ENCODE results near the gene PRR36. TPM values are rescaled to one million over a fixed set of nuclear protein-coding genes. Genes with fewer than 3 reads are reported as not detected.

PRR36 gene
- total RNA-seq, 2 experiments from 2014 or later: 0.25 to 0.30 TPM

- peak in 2 of 14 experiments; percentile 50 to 60 for DNase-seq
- intact Hi-C loops (cut with DNase I, micrococcal nuclease): no loop called here
- H3K27me3 Mint-ChIP-seq: peaks cover 7% of the 10 kb centered on the region
- H3K27ac Mint-ChIP-seq: no peak overlapping the region
- H3K36me3 Mint-ChIP-seq (ENCODE audit: low read depth): no peaks in the 10 kb centered on the region
- H3K27ac ChIP-seq (ENCODE audit: low read depth in 1 of 2, low read length in 2 of 2): no peak overlapping the region
- no peak for ATAC-seq (ENCODE audit: poor library complexity)
- ChIA-PET POLR2A (interaction anchor here (0.5 to 2.7 kb wide), 4 partner anchors 40 to 1083 kb away, joined by 3 to 12 read pairs (median 4); partner anchors contain the start of genes MAP2K7, PET100 and XAB2), CTCF (interaction anchor here (1.0 kb wide), 1 partner anchor 40 kb away, joined by 3 read pairs; the partner anchor contains the start of gene MAP2K7)
- peak overlapping the region; percentile 11 for H3K4me3 Mint-ChIP-seq
- H3K4me3 ChIP-seq (ENCODE audit: low read length): no peak overlapping the region
- H3K36me3 ChIP-seq (ENCODE audit: insufficient read depth, low read length): no peaks in the 10 kb centered on the region
- no peak for TF ChIP-seq CTCF (IDR thresholded peaks at IDR 0.05)
- peaks cover 10% of the 10 kb centered on the region for H3K4me1 Mint-ChIP-seq (ENCODE audit: low read depth)
- peaks cover 50% of the 10 kb centered on the region for H3K4me1 ChIP-seq (ENCODE audit: insufficient read depth, low read length)
- no peaks in the 10 kb centered on the region for H3K9me3 ChIP-seq (ENCODE audit: control insufficient read depth in 1 of 2, insufficient read depth in 1 of 2, low read length in 2 of 2)
- H3K27me3 ChIP-seq (ENCODE audit: control insufficient read depth in 1 of 2, insufficient read depth in 2 of 2, low read length in 2 of 2): peaks cover 24 to 30% of the 10 kb centered on the region in 2 experiments
- no peaks in the 10 kb centered on the region for H3K9me3 Mint-ChIP-seq
Observed at GRCh38 chr19:7863157-7863970, 10.8 kb downstream of the PRR36 start.

DNA sequence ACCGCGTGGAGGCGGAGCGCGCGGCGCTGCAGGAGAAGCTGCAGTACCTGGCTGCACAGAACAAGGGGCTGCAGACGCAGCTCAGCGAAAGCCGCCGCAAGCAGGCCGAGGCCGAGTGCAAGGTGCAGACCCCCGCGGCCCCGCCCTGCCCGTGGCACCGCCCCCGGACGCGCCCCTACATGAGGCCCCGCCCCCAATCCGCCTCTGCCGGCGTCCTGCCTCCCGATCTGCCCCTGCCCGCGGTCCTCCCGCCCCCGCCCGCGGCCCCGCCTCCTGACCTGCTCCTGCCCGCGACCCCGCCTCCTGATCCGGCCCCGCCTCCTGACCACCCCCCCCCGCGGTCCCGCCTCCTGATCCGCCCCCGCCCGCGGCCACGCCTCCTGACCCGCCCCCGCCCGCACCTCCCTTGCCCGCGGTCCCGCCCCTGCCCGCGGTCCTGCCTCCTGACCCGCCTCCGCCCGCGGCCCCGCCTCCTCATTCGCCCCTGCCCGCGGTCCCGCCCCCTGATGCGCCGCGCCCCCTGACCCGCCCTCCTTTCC lies 11.7 kb downstream of the PRR36 start:
- no peak overlapping the region for H3K4me3 Mint-ChIP-seq
- peak; percentile 60 to 87 (median 74) for DNase-seq
- Histone ChIP-seq H3K36me3 (ENCODE audit: insufficient read depth, low read length) (no peaks in the 10 kb centered on the region), H3K9me3 (ENCODE audit: control insufficient read depth in 1 of 2, insufficient read depth in 1 of 2, low read length in 2 of 2) (no peaks in the 10 kb centered on the region), H3K27me3 (ENCODE audit: control insufficient read depth in 1 of 2, insufficient read depth in 2 of 2, low read length in 2 of 2) (peaks cover 27 to 30% of the 10 kb centered on the region in 2 experiments), H3K27ac (ENCODE audit: low read depth in 1 of 2, low read length in 2 of 2) (no peak overlapping the region), H3K4me3 (ENCODE audit: low read length) (peak overlapping the region; percentile 50), H3K4me1 (ENCODE audit: insufficient read depth, low read length) (peaks cover 44% of the 10 kb centered on the region)
- ATAC-seq (ENCODE audit: poor library complexity): peak; percentile 66
- H3K9me3 Mint-ChIP-seq: no peaks in the 10 kb centered on the region
- H3K27ac Mint-ChIP-seq: no peak overlapping the region
- intact Hi-C loops (cut with DNase I, micrococcal nuclease): no loop called here
- CTCF ChIA-PET: interaction anchor here (1.0 to 1.4 kb wide), 3 partner anchors 41 to 81 kb away, joined by 3 to 4 read pairs (median 3); partner anchors contain the start of genes MAP2K7, SNAPC2 and TIMM44
- peaks cover 7% of the 10 kb centered on the region for H3K27me3 Mint-ChIP-seq
- POLR2A ChIA-PET: interaction anchor here (0.6 to 2.7 kb wide), 6 partner anchors 13 to 978 kb away, joined by 3 to 12 read pairs (median 3); partner anchors contain the start of genes MAP2K7, PET100, SNAPC2 and XAB2
- peaks cover 8% of the 10 kb centered on the region for H3K4me1 Mint-ChIP-seq (ENCODE audit: low read depth)
- H3K36me3 Mint-ChIP-seq (ENCODE audit: low read depth): no peaks in the 10 kb centered on the region
- no peak for TF ChIP-seq CTCF (IDR thresholded peaks at IDR 0.05)

GRCh38 chr19:7861619-7862412 lies 12.4 kb downstream of the PRR36 start:
- ATAC-seq (ENCODE audit: poor library complexity) (no peak), DNase-seq (peak in 1 of 14 experiments; percentile 43)
- Mint-ChIP-seq H3K4me1 (ENCODE audit: low read depth) (peaks cover 8% of the 10 kb centered on the region), H3K4me3 (peak overlapping the region; percentile 30), H3K9me3 (no peaks in the 10 kb centered on the region), H3K27ac (no peak overlapping the region), H3K27me3 (peaks cover 7% of the 10 kb centered on the region), H3K36me3 (ENCODE audit: low read depth) (no peaks in the 10 kb centered on the region)
- Histone ChIP-seq H3K4me1 (ENCODE audit: insufficient read depth, low read length) (peaks cover 44% of the 10 kb centered on the region), H3K27me3 (ENCODE audit: control insufficient read depth in 1 of 2, insufficient read depth in 2 of 2, low read length in 2 of 2) (peaks cover 25 to 30% of the 10 kb centered on the region in 2 experiments), H3K27ac (ENCODE audit: low read depth in 1 of 2, low read length in 2 of 2) (no peak overlapping the region), H3K9me3 (ENCODE audit: control insufficient read depth in 1 of 2, insufficient read depth in 1 of 2, low read length in 2 of 2) (no peaks in the 10 kb centered on the region), H3K4me3 (ENCODE audit: low read length) (peak overlapping the region; percentile 50), H3K36me3 (ENCODE audit: insufficient read depth, low read length) (no peaks in the 10 kb centered on the region)
- peak; percentile 16 for TF ChIP-seq CTCF (IDR thresholded peaks at IDR 0.05)
- intact Hi-C loops (cut with DNase I, micrococcal nuclease): no loop called here
- ChIA-PET CTCF (interaction anchor here (1.1 to 1.4 kb wide), 3 partner anchors 42 to 82 kb away, joined by 3 to 4 read pairs (median 4); partner anchors contain the start of genes MAP2K7, SNAPC2 and TIMM44), POLR2A (interaction anchor here (0.6 to 2.7 kb wide), 6 partner anchors 8 to 977 kb away, joined by 3 to 12 read pairs (median 4); partner anchors contain the start of genes MAP2K7 and SNAPC2)

Data from CD4-positive, alpha-beta T cell (primary cell).